ENCODE measurements around the gene SSR4.

- TF ChIP-seq CTCF (IDR thresholded peaks at IDR 0.05; ENCODE audit: low read depth, low read length, poor library complexity, severe bottlenecking) (no peak), EZH2phosphoT487 (IDR thresholded peaks at IDR 0.05; ENCODE audit: borderline replicate concordance, low read length) (no peak)
These were observed 32.6 kb upstream of the SSR4 start for GRCh38 chrX:153761863-153762262.

Data from DOHH2 (cell line).